ENCODE data around the gene CHMP5. TPM values are rescaled to one million over a fixed set of nuclear protein-coding genes. Genes with fewer than 3 reads are reported as not detected.

Gene CHMP5
- total RNA-seq, 1 donor from 2014 or later, result 53.8 TPM

DNA sequence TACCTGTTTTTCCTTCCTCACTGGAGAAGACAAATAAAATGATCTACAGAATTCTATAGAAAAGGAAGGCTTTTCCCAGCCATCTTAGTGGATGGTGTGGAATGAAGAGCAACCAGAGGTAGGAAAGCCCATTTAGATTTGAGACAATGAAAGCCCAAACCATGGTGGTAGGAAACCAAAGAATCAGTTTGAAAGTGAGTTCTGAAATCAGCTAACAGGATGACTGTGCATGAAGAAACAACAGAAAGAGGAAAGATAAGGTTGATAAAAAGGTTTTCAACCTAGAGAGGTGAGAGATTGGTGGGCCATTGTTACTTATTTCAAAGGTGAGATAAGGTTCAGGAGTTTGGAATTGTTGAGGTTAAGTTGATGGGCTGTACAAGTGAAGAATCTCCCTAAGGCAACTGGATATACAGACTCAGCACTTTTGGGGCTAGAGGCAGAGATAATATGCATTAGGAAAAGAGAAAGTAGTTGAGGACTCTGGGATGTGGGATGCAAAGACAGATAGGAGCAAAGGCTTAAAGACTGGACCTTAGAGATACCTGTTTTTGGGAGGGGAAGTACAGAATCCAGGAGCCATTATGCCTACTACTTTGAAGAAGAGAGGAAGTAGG lies 2.4 kb downstream of the CHMP5 start:
- no peak for DNase-seq (ENCODE audit: low spot score)
- intact Hi-C loops (cut with DNase I), result no loop called here

- DNase-seq (ENCODE audit: low spot score), result no peak
- intact Hi-C loops (cut with DNase I), result no loop called here
These were observed 5.3 kb downstream of the CHMP5 start for GRCh38 chr9:33270146-33270545.

- intact Hi-C loops (cut with DNase I), result no loop called here
- no peak for DNase-seq (ENCODE audit: low spot score)
These were observed 7.2 kb downstream of the CHMP5 start for GRCh38 chr9:33272061-33272460.

- intact Hi-C loops (cut with DNase I), result no loop called here
- no peak for DNase-seq (ENCODE audit: low spot score)
These were observed 8.6 kb downstream of the CHMP5 start for GRCh38 chr9:33273266-33273971.

DNA sequence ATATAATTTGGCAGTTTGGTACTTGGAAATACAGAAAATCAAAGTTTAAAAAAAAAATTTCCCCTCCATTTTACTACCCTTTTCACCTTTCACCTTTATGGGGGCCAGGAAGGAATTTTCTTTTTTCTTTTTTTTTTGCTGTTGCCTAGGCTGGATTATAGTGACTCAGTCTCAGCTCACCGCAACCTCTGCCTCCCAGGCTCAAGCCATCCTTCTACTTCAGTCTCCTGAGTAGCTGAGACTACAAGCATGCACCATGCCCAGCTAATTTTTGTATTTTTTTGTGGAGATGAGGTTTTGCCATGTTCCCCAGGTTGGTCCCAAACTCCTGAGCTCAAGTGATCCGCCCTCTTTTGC lies 9.1 kb downstream of the CHMP5 start:
- intact Hi-C loops (cut with DNase I), result no loop called here

GRCh38 chr9:33277484-33277883 lies 12.6 kb downstream of the CHMP5 start:
- DNase-seq (ENCODE audit: low spot score), result no peak
- intact Hi-C loops (cut with DNase I), result no loop called here

More for the DNA sequence above, 9.1 kb downstream of the CHMP5 start:
- no peak for DNase-seq (ENCODE audit: low spot score)

- intact Hi-C loops (cut with DNase I), result loop anchor here (10.0 kb wide), 1 partner anchor 189 kb away; the partner anchor contains the start of gene NOL6
- no peak for DNase-seq (ENCODE audit: low spot score)
These were observed 20.7 kb downstream of the CHMP5 start for GRCh38 chr9:33285502-33285901.

DNA sequence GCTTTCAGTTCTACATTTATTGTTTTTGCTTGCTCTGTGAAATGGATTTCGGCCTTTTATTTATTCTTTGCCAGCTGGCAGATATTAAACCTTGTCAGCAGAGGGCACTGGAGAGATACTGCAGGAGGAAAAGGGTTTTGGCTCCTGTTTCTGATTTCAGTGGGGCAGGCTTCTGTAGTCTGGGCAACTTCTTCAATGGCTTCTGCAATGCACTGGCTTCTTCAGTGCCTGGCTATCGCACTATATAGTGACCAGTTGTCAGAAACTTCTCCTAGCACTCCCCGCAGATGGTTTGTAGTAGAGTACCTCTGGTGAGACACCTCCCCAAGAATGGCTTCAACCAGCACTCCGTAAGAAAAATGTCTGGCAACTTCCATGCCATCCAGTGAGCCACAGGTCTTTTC lies 22.2 kb downstream of the CHMP5 start:
- intact Hi-C loops (cut with DNase I), result loop anchor here (10.0 kb wide), 1 partner anchor 188 kb away; the partner anchor contains the start of gene NOL6
- DNase-seq (ENCODE audit: low spot score), result no peak

- intact Hi-C loops (cut with DNase I), result loop anchor here (10.0 kb wide), 1 partner anchor 187 kb away; the partner anchor contains the start of gene NOL6
- DNase-seq (ENCODE audit: low spot score), result no peak
These were observed 23.4 kb downstream of the CHMP5 start for GRCh38 chr9:33288235-33288634.

- DNase-seq (ENCODE audit: low spot score), result no peak
These were observed 24.1 kb downstream of the CHMP5 start for GRCh38 chr9:33288828-33289483.

DNA sequence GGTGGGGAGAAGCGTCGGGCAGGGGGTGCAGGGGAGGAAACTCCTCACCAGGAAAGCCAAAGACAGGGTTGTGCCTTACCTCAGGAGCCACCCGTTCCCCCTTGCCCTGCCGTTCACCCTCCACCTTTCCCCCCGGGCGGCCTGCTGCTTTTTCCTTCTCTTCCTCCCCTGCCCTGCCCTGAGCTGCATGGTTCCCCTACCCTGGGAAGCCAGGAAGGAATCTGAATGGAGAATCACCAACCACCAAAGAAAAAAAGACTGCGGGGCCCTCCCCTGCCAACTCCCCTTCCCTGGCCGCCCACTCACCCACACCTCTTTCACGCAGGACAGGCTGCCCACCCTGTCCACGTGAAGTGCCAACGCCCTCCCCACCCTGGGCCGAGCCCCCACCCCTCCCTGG lies 24.6 kb downstream of the CHMP5 start:
- no peak for DNase-seq (ENCODE audit: low spot score)
- intact Hi-C loops (cut with DNase I), result loop anchor here (10.0 kb wide), 1 partner anchor 185 kb away; the partner anchor contains the start of gene NOL6

More at GRCh38 chr9:33288828-33289483, 24.1 kb downstream of the CHMP5 start:
- intact Hi-C loops (cut with DNase I), result loop anchor here (10.0 kb wide), 1 partner anchor 186 kb away; the partner anchor contains the start of gene NOL6

DNA sequence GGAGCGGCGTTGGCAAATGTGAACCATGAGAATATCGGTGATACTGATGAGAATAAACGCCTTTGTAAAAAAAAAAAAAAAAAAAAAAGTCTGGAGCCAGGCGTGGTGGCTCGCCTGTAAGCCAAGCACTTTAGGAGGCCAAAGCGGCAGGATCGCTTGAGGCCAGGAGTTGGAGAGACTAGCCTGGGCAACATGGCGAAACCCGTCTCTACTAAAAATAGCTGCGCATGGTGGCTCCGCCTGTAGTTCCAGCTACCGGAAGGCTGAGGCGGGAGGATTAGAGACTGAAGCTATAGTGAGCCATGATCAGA lies 25.0 kb downstream of the CHMP5 start:
- intact Hi-C loops (cut with DNase I), result loop anchor here (10.0 kb wide), 1 partner anchor 185 kb away; the partner anchor contains the start of gene NOL6
- DNase-seq (ENCODE audit: low spot score), result no peak

DNA sequence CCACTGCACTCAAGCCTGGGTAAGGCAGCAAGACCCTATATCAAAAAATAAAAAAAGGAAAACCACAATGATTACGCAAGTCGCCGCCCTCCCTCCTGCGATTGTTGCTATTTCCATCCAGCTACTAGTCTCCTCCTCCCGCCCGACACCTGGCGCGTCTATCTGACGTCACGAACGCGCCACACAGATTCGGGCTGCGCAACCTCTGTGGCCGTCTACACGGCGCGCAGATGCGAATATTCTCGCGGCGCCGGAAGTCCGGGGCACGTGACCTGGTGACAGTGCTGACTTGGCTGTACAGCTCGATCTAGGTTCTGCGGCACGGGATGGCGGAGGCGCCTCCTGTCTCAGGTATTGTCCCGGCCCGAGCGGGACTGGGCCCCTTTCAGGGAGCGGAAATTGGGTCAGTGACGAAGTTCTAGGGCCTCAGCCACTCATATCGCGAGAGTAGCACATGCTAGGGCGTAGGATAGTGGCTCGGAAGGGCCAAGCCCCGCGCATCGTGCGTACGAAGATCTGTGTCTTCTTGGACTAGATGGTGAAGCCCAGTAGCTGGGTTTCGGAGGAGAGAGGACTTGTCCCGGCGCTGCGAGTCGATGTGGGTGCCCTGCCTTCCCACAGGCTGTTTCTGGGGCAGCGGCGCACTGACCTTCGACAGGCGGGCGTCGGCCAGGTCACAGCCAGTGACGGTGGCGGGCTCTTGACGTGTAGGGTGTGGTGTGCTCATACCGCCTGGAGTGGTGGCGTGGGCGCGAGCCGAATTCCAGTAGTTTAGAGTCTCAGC lies 25.6 kb downstream of the CHMP5 start, which contains the start of gene NFX1:
TSS of gene NFX1 (plus strand) at position 270 of the 784 bp plus-strand sequence. CDS start at position 327, 57 bp downstream.
- DNase-seq (ENCODE audit: low spot score), result peak; percentile 98
- intact Hi-C loops (cut with DNase I), result no loop called here

DNA sequence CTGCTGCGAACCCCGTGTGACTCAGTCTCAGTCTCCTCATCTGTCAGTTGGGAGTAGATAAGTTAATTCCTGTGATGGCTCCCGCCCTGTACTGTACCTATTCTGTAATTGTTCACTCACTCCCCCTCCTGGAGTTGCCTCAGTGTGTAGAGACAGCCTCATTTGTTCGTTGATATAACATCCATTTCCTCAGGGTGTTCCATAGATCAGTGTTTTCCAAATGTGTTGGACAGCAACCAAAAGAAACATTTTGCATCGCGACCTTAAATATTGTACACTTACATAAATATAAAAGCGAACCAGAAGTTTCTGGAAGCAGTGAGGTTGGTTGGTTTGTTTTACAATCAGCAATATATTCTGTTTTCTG lies 26.2 kb downstream of the CHMP5 start:
- DNase-seq (ENCODE audit: low spot score), result no peak
- intact Hi-C loops (cut with DNase I), result no loop called here

GRCh38 chr9:33291901-33292300 lies 27.1 kb downstream of the CHMP5 start:
- intact Hi-C loops (cut with DNase I), result no loop called here
- no peak for DNase-seq (ENCODE audit: low spot score)

DNA sequence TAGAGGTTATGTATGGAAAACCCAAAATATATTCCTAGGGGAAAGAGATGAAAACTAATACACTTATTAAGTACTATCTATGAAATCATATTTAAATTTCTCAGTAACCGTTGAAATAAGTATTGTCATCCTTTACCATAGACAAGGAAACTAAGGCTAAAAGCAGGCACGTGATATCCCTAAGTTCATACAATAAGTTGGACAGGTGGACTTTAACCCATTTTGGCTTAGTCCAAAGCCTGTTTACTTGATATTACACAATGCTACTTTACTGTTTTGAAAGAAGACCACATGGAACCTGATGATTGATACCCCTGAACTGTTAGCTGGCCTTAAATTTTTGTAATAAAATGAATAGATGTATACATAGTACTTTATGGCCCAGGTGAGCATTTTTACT lies 28.9 kb downstream of the CHMP5 start:
- DNase-seq (ENCODE audit: low spot score), result no peak
- intact Hi-C loops (cut with DNase I), result no loop called here

- intact Hi-C loops (cut with DNase I), result no loop called here
- DNase-seq (ENCODE audit: low spot score), result no peak
These were observed 30.0 kb downstream of the CHMP5 start for GRCh38 chr9:33294670-33295432.

GRCh38 chr9:33295571-33295970 lies 30.7 kb downstream of the CHMP5 start:
- no peak for DNase-seq (ENCODE audit: low spot score)
- intact Hi-C loops (cut with DNase I), result no loop called here

DNA sequence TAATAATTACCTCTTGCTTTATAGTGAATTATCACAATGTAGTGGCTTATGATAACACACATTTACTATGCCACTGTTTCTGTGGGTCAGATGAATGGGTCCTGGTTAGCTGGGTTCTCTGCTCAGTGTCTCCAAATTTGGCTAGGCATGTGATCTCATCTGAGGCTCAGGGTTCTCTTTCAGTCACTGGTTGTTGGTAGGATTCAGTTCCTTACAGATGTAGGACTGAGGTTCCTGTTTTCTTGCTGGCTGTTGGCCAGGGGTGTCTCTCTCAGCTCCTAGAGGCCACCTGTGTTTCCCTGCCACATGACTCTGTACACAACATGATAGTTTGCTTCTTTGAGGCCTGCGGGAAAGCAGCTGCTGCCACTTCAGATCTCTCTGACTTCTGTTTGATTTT lies 32.6 kb downstream of the CHMP5 start:
- intact Hi-C loops (cut with DNase I), result no loop called here
- DNase-seq (ENCODE audit: low spot score), result no peak

All from cardiac septum (tissue), 1 donor.